NCI-H146 treated with DMSO at 0.1 percent for 48 hours (cell line): ENCODE data around the gene OSBPL8.
"Not testable (repeated sequence)": the region's sequence is repeated elsewhere in the genome, so short reads cannot be mapped to it uniquely, and the experiment has no call there.

Experiments used
- DNase-seq: peaks from one replicate; lab custom pipeline; 2025; ENCODE audit not compliant: unreplicated experiment; lab: John Stamatoyannopoulos, UW

The OSBPL8 gene

DNA sequence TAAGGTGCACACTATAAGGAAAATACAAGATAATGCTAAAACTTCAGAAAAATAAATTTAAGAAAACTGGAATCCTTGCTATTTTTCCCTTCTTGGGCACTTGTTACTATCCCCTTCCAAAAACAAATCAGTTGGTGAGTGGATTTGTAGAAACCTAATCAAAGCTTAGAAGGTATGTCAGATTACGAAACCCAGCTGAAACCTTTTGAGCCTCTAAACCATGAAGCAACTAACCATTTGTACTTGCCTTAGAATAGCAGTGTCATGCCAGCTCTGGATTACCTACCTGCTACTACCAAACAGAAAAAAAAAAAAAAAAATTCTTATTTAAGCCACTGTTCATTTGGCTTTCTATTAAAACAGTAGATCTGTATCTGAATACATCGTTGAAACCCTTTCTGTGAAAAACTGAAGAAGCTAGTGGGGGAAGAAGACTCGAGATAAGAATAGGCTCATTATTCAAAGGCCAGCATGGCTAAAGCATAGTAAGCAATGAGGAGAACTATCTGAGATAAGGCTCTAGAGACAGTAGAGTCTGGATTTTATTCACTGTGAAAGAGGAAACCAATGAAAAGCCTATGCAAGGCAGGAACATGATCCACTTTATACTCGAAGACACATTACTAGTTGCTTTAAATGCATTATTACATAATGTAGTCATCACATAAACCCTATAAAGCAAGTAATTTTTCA, 30.2 kb downstream of the OSBPL8 start:
- DNase-seq = no peak

DNA sequence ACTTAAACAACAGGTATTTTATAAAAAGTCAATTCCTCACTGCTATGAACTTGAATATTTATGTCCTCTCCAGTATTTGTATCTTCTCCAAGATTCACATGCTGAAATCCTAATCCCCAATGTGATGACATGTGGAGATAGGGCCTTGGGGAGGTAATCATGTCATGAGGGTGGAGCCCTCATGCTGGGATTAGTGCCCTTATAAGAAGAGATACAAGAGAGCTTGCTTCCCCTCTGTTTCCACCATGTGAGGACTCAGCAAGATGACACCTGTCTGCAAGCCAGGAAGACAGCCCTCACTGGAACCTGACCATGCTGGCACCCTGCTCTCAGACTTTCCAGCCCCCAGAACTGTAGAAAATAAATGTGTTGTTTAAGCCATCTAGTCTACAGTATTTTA, 36.2 kb downstream of the OSBPL8 start:
- DNase-seq = no peak

DNA sequence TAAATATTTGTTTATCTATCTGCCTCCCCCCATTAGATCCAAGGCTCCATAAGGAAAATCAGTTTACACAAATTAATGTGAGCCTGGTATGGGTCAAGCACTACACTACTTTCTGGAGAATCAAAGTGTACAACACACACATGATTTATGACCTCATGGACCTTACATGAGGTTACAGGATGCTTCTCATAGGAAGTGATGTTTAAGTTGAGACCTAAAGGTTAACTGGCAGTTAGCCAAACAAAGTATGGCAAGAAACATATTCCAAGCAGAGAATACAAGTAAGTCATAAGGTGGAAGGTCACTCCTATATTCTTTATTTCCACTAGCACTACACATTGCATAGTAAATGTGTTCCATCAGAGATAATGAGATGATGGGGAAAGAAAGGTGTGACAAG, 39.2 kb downstream of the OSBPL8 start:
- no peak for DNase-seq

DNA sequence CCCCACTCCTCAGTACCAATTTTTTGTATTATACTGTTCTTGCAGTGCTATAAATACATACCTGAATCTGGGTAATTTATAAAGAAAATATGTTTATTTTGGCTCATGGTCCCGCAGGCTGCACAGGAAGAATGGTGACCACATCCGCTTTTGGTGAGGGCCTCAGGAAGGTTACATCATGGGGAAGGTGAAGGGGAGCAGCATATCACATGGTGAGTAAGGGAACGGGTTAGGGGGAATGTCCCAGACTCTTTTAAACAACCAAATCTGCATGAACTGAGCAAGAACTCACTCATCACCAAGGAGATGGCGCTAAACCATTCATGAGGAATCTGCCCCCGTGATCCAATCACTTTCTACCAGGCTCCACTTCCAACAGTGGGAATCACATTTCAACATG, 40.0 kb downstream of the OSBPL8 start:
- DNase-seq = no peak

DNA sequence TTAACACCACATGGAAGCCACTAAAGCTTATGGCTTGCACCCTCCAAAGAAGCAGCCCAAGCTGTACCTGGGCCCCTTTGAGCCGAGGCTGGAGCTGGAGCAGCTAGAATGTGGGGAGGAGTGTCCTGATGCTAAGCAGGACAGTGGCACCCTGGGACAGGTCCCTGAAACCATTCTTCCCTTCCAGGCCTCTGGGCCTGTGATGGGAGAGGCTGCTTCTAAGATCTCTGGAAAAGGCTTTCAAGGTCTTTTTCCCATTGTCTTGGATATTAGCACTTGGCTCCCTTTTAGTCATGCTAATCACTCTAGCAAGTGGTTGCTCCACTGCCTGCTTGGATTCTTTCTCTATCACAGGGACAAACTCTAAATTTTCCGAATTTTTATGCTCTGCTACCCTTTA, 40.9 kb downstream of the OSBPL8 start:
- DNase-seq = no peak

DNA sequence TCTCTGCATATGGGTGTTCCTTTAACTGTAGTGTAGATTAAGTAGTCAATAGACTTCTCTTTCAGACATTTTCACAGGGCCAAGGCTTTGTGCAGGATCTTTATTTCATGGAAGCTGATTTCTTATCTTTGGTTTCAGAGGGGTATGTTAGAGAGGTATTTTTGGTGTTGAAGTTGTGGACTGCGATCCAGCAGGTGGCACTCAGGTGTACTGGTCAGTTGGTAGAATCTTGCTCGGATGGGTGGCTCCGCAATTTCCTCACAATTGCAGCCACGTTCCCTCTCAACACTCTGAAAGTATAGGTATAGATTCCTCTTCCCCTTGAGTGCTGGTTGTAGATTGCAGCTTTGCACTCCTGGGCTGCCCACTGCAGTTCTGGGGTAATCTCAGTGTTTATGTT, 44.3 kb downstream of the OSBPL8 start:
- DNase-seq = no peak

DNA sequence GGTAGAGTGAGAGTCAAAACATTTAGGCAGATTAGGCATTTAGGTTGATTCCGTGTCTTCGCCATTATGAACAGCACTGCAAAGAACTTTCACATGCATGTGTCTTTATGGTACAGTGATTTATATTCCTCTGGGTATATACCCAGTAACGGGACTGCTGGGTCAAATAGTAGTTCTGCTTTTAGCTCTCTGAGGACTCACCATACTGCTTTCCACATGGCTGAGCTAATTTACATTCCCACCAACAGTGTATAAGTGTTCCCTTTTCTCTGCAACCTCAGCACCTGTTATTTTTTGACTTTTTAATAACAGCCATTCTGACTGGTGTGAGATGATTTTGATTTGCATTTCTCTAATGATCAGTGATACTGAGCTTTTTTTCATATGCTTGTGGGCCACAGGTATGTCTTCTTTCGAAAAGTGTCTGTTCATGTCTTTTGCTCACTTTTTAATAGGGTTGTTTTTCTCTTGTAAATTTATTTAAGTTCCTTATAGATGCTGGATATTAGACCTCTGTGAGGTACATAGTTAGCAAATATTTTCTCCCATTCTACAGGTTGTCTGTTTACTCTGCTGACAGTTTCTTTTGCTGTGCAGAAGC, 48.4 kb downstream of the OSBPL8 start:
- not testable (repeated sequence) for DNase-seq

DNA sequence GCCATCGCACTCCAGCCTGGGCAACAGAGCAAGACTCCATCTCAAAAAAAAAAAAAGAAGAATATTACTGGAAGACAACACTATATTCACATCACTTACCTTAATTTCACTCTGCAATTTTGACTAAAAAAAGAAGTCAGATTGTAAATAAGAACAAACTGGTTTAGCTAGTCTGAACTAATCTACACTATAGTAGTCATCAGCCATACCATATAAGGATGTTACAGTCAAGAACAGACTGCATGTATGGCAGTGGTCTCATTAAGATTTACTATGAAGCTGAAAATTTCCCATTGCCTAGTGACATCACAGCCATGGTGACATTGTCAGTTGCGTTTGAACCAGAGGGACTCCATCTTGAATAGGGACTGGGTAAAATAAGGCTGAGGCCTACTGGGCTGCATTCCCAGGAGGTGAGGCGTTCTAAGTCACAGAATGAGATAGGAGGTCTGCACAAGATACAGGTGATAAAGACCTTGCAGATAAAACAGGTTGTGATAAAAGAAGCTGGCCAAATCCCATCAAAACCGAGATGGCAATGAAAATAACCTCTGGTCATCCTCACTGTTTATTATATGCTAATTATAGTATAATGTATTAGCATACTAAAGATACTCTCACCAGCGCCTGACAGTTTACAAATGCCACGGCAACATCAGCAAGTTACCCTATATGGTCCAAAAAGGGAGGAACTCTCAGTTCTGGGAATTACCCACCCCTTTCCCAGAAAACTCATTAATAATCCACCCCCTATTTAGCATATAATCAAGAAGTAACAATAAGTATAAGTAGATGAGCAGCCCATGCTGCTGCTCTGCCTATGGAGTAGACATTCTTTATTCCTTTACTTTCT, 51.2 kb downstream of the OSBPL8 start:
- DNase-seq = no peak

DNA sequence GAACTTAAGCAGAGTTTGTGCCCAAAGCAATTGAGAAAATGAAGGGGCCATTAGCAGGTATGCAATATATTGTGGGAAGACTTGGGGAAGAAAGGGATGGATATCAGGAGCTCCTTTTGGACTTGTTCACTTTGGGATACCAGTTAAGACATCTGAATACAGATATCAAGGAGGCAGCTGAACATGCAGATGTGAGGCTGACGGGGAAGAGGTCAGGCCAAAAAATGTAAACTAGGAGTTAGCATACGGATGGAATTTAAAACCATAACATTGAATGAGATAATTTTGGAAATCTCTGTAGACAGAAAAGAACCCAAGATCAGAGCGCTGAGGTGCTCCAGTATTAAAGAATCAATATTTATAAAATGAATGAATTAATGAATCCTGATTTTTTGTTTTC, 53.4 kb downstream of the OSBPL8 start:
- no peak for DNase-seq

DNA sequence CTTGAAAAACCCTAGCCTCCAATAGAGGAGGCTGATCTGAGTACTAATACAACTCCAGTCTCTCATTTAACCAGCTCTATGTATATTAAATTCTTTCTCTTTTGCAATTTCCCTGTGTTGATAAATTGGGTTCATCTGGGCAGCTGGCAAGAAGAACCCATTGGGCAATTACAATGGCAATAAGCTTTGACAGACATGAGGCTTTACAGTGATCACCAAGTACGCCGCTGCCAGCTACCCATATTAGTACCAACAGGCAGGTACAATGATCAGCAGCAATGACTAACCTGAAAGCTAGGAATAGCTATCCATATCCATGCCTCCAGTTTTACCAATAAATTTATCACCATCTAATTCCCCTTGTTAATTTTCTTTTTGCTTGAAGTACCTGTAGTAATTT, 54.5 kb downstream of the OSBPL8 start:
- no peak for DNase-seq

DNA sequence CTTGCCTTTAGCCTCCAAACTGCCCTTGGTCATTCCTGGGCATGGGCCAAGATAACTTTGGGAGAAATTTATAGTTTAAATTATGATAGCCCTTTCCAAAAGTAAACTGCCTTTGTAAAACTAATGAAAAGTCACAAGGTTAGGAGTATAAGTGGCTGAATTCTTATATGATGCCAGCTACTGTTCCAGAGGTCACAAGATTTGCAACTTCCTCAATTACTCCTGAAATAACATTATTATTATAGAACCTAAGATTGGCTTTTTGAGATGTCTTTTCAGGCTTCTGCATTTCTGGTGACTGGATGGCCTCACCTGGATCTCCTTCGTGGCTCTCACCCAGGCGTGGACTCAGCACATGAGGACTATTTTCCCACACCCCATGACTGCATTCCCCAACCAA, 55.0 kb downstream of the OSBPL8 start:
- DNase-seq = no peak

DNA sequence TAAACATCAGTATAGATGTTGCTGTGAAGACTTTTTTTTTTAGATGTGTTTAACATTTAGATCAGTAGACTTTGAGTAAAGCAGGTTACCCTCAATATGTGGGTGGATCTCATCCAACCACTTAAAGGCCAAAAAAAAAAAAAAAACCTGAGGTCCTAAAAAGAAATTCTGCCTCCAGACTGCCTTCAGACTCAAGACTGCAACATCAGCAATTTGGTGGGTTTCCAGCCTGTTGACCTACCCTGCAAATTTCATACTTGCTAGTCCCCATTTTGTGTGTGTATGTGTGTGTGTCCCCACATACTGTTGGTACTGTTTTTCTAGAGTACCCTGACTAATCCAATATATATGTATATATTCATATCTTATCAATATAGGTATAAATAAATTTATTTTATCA, 55.6 kb downstream of the OSBPL8 start:
- DNase-seq = no peak

DNA sequence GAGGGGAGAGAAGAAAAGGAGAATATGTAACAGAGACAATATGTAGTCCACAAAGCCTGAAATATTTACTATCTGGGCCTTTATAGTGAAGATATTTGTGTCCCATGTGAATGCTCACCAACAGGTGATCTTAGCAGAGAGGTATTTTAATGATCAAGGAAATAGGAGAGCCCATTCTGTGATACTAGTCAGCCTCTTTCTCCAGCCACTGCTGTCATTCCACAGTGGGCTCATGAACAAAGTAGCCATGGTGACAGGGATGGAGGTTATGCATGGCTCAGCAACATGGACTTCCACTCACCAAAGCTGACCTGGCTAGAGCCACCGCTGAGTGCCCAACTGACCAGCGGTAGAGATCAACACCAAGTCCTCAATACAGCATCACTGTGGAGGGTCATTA, 58.2 kb downstream of the OSBPL8 start:
- DNase-seq = no peak

DNA sequence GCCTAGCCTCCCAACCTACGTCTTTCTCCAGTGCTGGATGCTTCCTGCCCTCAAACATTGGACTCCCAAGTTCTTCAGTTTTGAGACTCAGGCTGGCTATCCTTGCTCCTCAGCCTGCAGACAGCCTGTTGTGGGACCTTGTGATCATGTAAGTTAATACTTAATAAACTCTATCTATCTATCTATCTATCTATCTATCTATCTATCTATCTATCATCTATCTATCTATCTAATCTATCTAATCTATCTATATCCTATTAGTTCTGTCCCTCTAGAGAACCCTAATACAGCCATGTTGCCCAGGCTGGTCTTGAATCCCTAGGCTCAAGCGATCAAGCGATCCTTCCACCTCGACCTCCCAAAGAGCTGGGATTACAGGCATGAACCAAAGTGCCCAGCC, 60.4 kb downstream of the OSBPL8 start:
- DNase-seq = not testable (repeated sequence)

DNA sequence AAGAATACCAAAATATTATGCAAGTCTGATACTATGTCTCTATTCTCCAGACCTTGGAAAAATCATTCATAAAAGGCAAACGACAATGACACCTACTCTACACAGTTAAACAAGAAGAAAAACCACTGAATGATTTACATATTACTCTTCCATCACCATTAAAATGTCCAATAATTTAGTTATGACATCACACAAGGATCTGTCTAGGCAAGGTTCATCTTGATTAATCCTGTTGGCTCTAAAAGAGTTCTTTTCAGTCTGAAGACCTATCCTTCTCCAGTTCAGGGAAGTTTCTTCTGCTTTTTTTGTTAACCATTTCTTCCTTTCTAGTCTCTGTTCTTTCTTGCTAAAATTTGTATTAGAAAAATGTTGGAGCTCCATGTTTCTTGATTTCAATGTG, 64.0 kb downstream of the OSBPL8 start:
- DNase-seq = no peak

DNA sequence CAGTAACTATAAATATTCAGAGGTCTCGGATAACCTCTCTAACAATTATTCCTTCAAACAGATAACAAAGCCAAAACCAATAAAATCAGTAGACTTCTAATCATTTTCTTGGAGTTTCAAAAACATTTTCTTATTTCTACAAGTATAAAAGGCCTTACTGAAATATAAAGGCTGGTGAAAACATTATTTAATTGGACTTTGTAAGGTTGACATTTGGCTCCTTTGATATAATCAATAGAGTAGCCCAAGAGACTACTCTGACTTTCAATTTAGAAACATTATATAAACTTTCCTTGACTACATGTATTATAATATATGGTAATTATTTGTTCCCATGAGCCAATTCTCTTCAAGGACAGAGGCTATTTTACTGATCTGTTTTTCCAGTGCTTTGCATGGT, 68.3 kb downstream of the OSBPL8 start:
- no peak for DNase-seq

DNA sequence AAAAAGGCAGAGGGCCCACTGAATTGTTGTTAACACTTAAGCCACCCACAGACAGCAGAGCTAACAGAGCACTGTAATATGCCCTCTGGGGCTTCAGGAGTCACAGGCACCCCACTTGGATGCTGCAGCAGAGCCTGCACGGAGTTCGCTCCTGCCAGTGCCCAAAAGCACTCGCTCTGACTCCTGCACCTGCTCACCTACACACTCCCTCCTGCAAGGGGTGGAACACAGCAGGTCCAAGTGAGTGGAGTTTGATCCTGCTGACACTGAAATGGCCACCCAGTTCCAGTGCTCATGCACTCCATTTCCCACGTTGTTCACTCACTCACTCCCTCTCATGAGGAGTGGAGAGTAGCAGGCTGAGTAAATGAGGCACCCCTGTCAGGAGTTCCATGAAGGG, 68.8 kb downstream of the OSBPL8 start:
- no peak for DNase-seq

DNA sequence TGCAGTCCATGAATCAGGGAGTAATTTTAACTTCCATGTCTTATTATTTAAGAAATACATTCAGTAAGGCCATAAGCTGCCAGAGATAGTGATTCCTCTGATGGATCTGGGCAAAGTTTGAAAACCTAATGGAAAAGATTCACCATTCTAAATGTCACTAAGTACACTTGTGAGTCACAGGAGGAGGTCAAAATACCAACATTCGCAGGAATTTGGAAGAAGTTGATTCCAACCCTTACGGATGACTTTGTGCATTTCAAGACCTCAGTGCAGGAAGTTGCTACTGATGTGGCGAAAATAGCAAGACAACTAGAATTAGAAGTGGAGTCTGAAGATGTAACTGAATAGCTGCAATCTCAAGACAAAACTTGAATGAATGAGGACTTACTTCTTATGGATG, 69.8 kb downstream of the OSBPL8 start:
- no peak for DNase-seq

DNA sequence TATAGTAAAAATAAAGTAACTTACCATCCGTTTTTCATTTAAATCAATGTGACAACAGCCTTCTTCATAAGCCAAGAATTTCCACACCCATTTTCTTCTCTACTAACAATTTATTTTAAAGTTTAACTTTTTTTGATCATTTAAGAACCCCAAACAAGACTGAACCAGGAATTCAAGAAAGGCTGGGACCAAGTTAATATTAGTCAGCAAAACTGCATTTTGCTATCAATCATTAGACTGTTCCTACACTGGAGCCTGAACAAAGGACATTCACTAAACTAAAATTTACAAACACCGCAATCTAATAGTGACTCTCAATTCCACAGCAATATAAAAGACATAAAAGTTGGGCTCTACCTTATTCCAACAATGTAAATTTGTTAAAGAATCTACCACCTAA, 73.6 kb downstream of the OSBPL8 start:
- no peak for DNase-seq

DNA sequence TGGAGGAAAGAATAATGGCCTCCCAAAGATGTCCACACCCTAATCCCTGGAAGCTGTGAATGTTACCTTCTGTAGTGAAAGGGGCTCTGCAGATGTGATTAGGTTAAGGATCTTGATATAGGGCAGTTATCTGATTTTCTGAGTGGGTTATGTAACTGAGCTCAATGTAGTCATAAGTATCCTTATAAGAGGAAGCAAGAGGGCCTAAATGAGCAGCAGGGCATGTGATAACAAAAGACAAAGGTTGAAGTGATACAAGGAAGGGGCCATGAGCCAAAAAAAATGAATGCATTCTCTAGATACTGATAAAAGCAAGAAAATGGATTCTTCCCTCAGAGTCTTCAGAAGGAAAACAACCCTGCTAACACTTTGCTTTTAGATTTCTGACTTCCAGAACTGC, 78.8 kb downstream of the OSBPL8 start:
- DNase-seq = no peak

DNA sequence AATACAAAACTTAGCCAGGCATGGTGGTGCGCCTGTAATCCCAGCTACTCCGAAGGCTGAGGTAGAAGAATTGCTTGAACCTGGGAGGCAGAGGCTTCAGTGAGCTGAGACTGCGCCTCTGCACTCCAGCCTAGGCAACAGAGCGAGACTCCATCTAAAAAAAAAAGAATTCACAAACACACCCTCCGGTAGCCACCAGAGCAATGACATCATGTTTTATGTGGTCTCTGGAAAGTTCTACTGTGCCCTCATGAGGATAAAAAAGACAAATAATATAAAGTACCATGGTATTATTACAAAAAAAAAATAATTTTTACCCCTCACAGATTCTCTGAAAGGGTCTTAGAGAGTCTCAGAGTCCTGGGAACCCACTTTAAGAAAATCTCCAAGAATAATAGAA, 81.5 kb downstream of the OSBPL8 start:
- DNase-seq = no peak

DNA sequence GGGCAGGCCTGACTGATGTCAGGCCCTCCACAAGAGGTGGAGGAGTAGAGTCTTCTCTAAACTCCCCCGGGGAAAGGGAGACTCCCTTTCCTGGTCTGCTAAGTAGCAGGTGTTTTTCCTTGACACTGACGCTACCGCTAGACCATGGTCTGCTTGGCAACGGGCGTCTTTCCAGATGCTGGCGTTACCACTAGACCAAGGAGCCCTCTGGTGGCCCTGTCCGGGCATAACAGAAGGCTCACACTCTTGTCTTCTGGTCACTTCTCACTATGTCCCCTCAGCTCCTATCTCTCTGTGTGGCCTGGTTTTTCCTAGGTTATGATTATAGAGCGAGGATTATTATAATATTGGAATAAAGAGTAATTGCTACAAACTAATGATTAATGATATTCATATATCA, 86.7 kb downstream of the OSBPL8 start:
- DNase-seq = not testable (repeated sequence)
